BE2C (cell line): ENCODE data around the gene CAMSAP2.

Experiments
- DNase-seq: peaks from one replicate; pipeline ENCODE4 v3.0.0-alpha.2; 2020
- H3K27me3 ChIP-seq: fragments of 250-450 bp; sonication (Bioruptor Pico); 2 replicates; pipeline ENCODE4 v1.5.1; 2020; ENCODE audit warnings: mild to moderate bottlenecking
- H3K36me3 ChIP-seq: fragments of 250-450 bp; sonication (Bioruptor Pico); 2 replicates; pipeline ENCODE4 v1.5.1; 2020; ENCODE audit warnings: mild to moderate bottlenecking
- H3K4me1 ChIP-seq: fragments of 250-450 bp; sonication (Bioruptor Pico); 2 replicates; pipeline ENCODE4 v1.5.1; 2020
- H3K4me3 ChIP-seq: 2 replicates; pipeline ENCODE4 v1.5.1; 2011; ENCODE audit warnings: low read depth, low read length
- H3K9me3 ChIP-seq: fragments of 250-450 bp; sonication (Bioruptor Pico); 2 replicates; pipeline ENCODE4 v1.5.1; 2020
- TF ChIP-seq, protein P1 (sequence below): IDR thresholded peaks from 2 replicates; pipeline ENCODE4 v1.5.1; 2012; ENCODE audit warnings: mild to moderate bottlenecking, low read depth, low read length

CAMSAP2 gene

DNA sequence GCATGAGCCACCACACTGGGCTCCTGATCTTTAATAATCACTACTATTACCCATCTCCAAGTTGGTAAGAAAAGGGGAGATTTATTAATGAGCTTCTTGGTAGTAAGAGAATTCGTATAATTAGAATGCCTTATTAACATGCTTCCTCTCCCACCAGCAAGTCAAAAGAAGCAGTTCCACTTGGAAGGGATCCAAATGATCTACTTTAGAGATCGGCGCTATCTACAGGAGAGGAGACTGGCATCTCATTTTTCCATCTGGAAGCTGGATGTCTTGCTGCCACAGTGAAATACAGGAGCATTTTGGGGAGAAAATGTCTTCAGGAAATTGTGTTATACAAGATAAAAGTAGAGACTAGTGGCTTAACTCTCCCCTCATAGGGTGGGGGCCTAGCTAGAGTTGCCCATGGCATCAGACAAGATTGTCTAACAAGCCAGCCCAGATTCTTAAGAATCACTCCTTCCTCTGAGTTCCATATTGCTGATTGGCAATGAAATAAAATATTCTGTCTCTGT is 33.6 kb upstream of the CAMSAP2 start:
- H3K4me1 ChIP-seq, result peaks cover 7% of the 10 kb centered on the region
- no peaks in the 10 kb centered on the region for H3K36me3 ChIP-seq
- TF ChIP-seq, protein P1, sequence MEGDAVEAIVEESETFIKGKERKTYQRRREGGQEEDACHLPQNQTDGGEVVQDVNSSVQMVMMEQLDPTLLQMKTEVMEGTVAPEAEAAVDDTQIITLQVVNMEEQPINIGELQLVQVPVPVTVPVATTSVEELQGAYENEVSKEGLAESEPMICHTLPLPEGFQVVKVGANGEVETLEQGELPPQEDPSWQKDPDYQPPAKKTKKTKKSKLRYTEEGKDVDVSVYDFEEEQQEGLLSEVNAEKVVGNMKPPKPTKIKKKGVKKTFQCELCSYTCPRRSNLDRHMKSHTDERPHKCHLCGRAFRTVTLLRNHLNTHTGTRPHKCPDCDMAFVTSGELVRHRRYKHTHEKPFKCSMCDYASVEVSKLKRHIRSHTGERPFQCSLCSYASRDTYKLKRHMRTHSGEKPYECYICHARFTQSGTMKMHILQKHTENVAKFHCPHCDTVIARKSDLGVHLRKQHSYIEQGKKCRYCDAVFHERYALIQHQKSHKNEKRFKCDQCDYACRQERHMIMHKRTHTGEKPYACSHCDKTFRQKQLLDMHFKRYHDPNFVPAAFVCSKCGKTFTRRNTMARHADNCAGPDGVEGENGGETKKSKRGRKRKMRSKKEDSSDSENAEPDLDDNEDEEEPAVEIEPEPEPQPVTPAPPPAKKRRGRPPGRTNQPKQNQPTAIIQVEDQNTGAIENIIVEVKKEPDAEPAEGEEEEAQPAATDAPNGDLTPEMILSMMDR, result no peak
- DNase-seq, result no peak
- no peak overlapping the region for H3K4me3 ChIP-seq
- no peaks in the 10 kb centered on the region for H3K9me3 ChIP-seq
- no peaks in the 10 kb centered on the region for H3K27me3 ChIP-seq

DNA sequence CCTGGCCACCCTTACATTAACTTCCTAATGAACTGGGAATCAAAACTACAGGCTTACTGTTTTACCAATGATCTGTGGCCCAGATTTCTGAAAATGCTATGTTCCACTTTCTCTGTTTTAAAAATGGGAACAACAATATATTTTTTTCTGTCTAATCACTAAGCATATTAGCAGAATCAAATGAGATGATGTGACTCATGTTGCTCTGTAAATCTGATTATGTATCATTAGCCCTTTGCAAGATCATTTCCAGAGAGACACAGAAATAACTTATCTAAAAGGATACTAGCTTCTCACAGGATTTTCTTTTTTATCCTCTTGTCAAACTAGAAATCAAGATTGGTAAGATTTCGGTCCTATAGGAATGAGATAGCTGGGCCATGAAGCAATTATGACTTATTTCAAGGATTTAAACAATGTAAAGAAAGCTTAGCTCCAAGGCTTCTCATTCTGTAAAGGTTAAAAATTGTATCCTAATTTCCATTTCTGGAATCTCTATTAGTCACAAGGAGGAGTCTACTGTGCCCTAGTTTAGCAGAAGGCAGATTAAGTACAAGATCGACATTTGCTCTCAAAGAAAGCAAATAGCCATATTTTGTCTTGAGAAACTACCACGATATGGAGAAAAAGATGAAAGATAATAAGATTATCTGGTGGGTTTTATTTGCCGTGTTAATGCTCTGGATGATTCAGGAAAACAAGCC is 32.4 kb upstream of the CAMSAP2 start:
- no peaks in the 10 kb centered on the region for H3K27me3 ChIP-seq
- no peak overlapping the region for H3K4me3 ChIP-seq
- TF ChIP-seq, protein P1, result no peak
- H3K9me3 ChIP-seq, result no peaks in the 10 kb centered on the region
- no peak for DNase-seq
- peaks cover 7% of the 10 kb centered on the region for H3K4me1 ChIP-seq
- H3K36me3 ChIP-seq, result no peaks in the 10 kb centered on the region

DNA sequence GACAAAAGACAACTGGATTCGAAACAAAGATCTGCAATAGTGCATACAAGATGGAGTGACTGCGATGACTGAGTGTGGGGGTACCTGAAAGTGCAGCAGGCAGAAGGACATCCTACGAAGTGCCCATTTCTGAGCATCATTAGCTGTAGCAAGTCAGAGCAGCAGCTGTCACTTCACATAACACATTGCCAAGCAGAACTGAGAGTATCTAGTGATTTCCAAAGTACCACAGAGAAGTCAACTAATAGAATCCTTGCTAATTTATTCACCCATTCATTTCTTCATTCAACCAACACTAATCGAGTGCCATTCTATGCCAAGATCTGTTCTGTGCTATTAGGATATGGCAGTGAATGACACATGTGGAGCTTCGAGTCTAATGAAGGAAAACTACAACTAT is 31.6 kb upstream of the CAMSAP2 start:
- TF ChIP-seq, protein P1, result no peak
- no peaks in the 10 kb centered on the region for H3K36me3 ChIP-seq
- no peaks in the 10 kb centered on the region for H3K9me3 ChIP-seq
- no peak overlapping the region for H3K4me3 ChIP-seq
- H3K27me3 ChIP-seq, result no peaks in the 10 kb centered on the region
- DNase-seq, result no peak
- H3K4me1 ChIP-seq, result peaks cover 7% of the 10 kb centered on the region

DNA sequence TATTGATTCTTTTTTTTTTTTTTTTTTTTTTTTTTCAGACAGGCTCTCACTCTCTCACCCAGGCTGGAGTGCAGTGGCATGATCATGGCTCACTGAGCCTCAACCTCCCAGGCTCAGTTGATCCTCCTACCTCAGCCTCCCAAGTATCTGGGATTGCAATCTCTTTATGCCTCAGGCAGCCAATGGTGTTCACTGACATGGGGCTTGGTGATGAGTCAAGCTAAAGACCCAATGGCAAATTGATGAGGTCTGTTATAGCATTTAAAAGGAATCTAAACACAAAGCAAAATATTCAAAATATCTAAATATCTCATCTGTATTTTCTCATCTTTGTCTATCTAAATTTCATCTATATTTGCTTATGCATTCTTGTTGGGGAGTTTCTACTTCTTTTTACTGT is 30.5 kb upstream of the CAMSAP2 start:
- TF ChIP-seq, protein P1, result no peak
- Histone ChIP-seq H3K4me3 (no peak overlapping the region), H3K9me3 (no peaks in the 10 kb centered on the region), H3K36me3 (no peaks in the 10 kb centered on the region), H3K4me1 (peaks cover 7% of the 10 kb centered on the region), H3K27me3 (no peaks in the 10 kb centered on the region)
- DNase-seq, result no peak

DNA sequence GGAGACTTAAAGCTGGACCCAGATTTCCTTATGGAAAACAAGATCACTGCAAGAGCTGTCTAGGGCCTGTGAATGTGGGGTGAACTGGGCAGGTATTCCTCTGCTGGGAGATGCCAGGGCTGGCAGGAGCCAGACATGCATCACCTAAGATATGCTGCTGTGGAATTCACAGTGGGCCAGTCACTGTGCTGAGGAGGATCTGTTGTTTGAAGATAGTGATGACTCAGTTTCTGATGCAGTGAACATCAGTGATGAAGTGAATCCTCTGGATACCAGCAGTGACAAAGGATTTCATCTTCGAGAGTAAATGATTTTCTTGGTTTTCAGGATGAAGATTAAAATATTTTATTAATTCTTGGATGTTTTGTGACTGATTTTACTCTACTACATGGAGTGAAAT is 29.9 kb upstream of the CAMSAP2 start:
- Histone ChIP-seq H3K27me3 (no peaks in the 10 kb centered on the region), H3K4me1 (peaks cover 7% of the 10 kb centered on the region), H3K4me3 (no peak overlapping the region), H3K9me3 (no peaks in the 10 kb centered on the region), H3K36me3 (no peaks in the 10 kb centered on the region)
- no peak for DNase-seq
- TF ChIP-seq, protein P1, result no peak

DNA sequence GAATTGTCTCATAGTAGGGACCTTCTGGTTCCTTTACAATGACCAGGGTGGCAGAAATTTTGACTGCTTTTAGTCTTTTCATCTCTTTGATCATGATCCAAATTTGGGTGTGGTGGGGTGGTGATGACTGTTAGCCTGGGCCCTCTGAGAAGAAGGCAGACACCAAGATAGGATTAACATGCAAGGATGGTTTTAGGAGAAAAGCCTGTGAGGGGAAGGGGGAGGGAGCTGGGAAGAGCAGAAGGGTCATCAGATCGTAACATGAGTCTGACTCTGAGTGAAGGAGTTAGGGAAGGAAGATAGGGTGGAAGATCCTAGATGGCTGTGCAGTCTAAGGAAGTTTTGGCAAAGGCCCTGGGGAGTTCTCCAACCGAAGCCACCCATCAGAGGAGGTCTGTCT is 28.5 kb upstream of the CAMSAP2 start:
- no peaks in the 10 kb centered on the region for H3K36me3 ChIP-seq
- TF ChIP-seq, protein P1, result no peak
- H3K9me3 ChIP-seq, result no peaks in the 10 kb centered on the region
- no peak overlapping the region for H3K4me3 ChIP-seq
- no peak for DNase-seq
- H3K27me3 ChIP-seq, result no peaks in the 10 kb centered on the region
- peaks cover 7% of the 10 kb centered on the region for H3K4me1 ChIP-seq
